Measurements from ENCODE around the gene ERLEC1.
"Not testable (repeated sequence)": the region's sequence is repeated elsewhere in the genome, so short reads cannot be mapped to it uniquely, and the experiment has no call there.

ERLEC1 gene

GRCh38 chr2:53784436-53784835 lies 2.4 kb upstream of the ERLEC1 start:
- DNase-seq, result no peak

- no peak for DNase-seq
These were observed 1.5 kb upstream of the ERLEC1 start for GRCh38 chr2:53785366-53785765.

- peak; percentile 44 for DNase-seq
These were observed 516 bp upstream of the ERLEC1 start for GRCh38 chr2:53786352-53786704.

- no peak for DNase-seq
These were observed 908 bp downstream of the ERLEC1 start for GRCh38 chr2:53787614-53788289.

GRCh38 chr2:53793261-53793660 lies 6.4 kb downstream of the ERLEC1 start:
- no peak for DNase-seq

- no peak for DNase-seq
These were observed 7.0 kb downstream of the ERLEC1 start for GRCh38 chr2:53793821-53794220.

GRCh38 chr2:53801547-53801946 lies 14.7 kb downstream of the ERLEC1 start:
- DNase-seq, result no peak

GRCh38 chr2:53802617-53803151 lies 15.8 kb downstream of the ERLEC1 start:
- no peak for DNase-seq

GRCh38 chr2:53811601-53812000 lies 24.8 kb downstream of the ERLEC1 start:
- DNase-seq, result no peak

- DNase-seq, result no peak
These were observed 26.3 kb downstream of the ERLEC1 start for GRCh38 chr2:53813151-53813550.

- no peak for DNase-seq
These were observed 32.1 kb downstream of the ERLEC1 start for GRCh38 chr2:53818854-53819435.

GRCh38 chr2:53819634-53820033 lies 32.8 kb downstream of the ERLEC1 start:
- DNase-seq, result no peak

GRCh38 chr2:53820048-53820447 lies 33.2 kb downstream of the ERLEC1 start:
- DNase-seq, result no peak

- DNase-seq, result no peak
These were observed 33.9 kb downstream of the ERLEC1 start for GRCh38 chr2:53820711-53821110.

- no peak for DNase-seq
These were observed 35.0 kb downstream of the ERLEC1 start for GRCh38 chr2:53821810-53822209.

- DNase-seq, result not testable (repeated sequence)
These were observed 36.8 kb downstream of the ERLEC1 start for GRCh38 chr2:53823639-53824038.

- no peak for DNase-seq
These were observed 39.2 kb downstream of the ERLEC1 start for GRCh38 chr2:53826030-53826410.

GRCh38 chr2:53826587-53827397 lies 39.9 kb downstream of the ERLEC1 start:
- no peak for DNase-seq

- no peak for DNase-seq
These were observed 40.7 kb downstream of the ERLEC1 start for GRCh38 chr2:53827398-53828175.

- no peak for DNase-seq
These were observed 41.5 kb downstream of the ERLEC1 start for GRCh38 chr2:53828331-53828730.

- DNase-seq, result no peak
These were observed 42.6 kb downstream of the ERLEC1 start for GRCh38 chr2:53829273-53829979.

- not testable (repeated sequence) for DNase-seq
These were observed 43.1 kb downstream of the ERLEC1 start for GRCh38 chr2:53829980-53830290.

- no peak for DNase-seq
These were observed 53.7 kb downstream of the ERLEC1 start for GRCh38 chr2:53840580-53840979.

Measured in activated CD4-positive, CD25-positive, alpha-beta regulatory T cell treated with anti-CD3 and anti-CD28 coated beads, Interleukin-2, amount 50 U/mL, for 72 hours (primary cell).